ENCODE results near the gene PPP2R3B. TPM values are rescaled to one million over a fixed set of nuclear protein-coding genes. Genes with fewer than 3 reads are reported as not detected.
"Not testable (repeated sequence)": the region's sequence is repeated elsewhere in the genome, so short reads cannot be mapped to it uniquely, and the experiment has no call there.

Gene PPP2R3B
- total RNA-seq (10 to 100 TPM; 24.9 to 53.5 (median 32.5) TPM), polyA plus RNA-seq (10 to 100 TPM in 1 of 2 donors, 1 to 10 TPM in 1; 7.3 to 13.8 TPM), total RNA-seq (13.3 reads per million, percentile 42 among the genes with 10 or more reads in this experiment)

- POLR2A ChIA-PET: no interaction called here
- Histone ChIP-seq H3K9me3 (ENCODE audit: control insufficient read depth in 2 of 3, low read length in 3 of 3) (no peaks in the 10 kb centered on the region), H3K36me3 (ENCODE audit: control insufficient read depth in 2 of 3, insufficient read depth in 3 of 3, low read length in 3 of 3) (peaks cover 0 to 3% (median 0%) of the 10 kb centered on the region in 3 experiments), H3K4me1 (ENCODE audit: control insufficient read depth in 2 of 2, insufficient read depth in 2 of 2, low read length in 2 of 2) (peaks cover 4 to 5% of the 10 kb centered on the region in 2 donors), H3K4me3 (ENCODE audit: low read length) (peak within 1 kb of the TSS; percentile 99), H3K27ac (ENCODE audit: low read depth, low read length) (peak within 1 kb of the TSS; percentile 100), H3K27me3 (ENCODE audit: control insufficient read depth in 2 of 2, insufficient read depth in 2 of 2, low read length in 2 of 2) (no peaks in the 10 kb centered on the region)
- intact Hi-C loops (cut with micrococcal nuclease): loop anchor here (1.0 to 5.0 kb wide), 11 partner anchors 13 to 1275 kb away; partner anchors contain the start of genes GTPBP6 (in 2 of the 2) and ASMTL (in 1 of the 2)
- peaks cover 0 to 5% (median 0%) of the 10 kb centered on the region in 5 donors for H3K27me3 Mint-ChIP-seq
- peaks cover 0 to 7% (median 0%) of the 10 kb centered on the region in 11 donors for H3K9me3 Mint-ChIP-seq
- ATAC-seq (peak; percentile 93), DNase-seq (peak; percentile 98 to 100 (median 99))
- H3K27ac Mint-ChIP-seq: peak within 1 kb of the TSS; percentile 96 to 99 (median 99)
- H3K4me1 Mint-ChIP-seq: peaks cover 0 to 20% (median 9%) of the 10 kb centered on the region in 7 donors
- peak within 1 kb of the TSS; percentile 84 to 96 (median 93) for H3K4me3 Mint-ChIP-seq
- CTCF ChIA-PET: no interaction called here
- H3K36me3 Mint-ChIP-seq: peaks cover 0 to 8% (median 2%) of the 10 kb centered on the region in 5 donors
Measured at GRCh38 chrX:386768-387575, at the start of gene PPP2R3B. Gene PPP2R3B, minus strand, starts transcription at chrX:386907. Its CDS starts 216 bp downstream, at chrX:386691.

- H3K36me3 Mint-ChIP-seq: peaks cover 0 to 19% (median 9%) of the 10 kb centered on the region in 5 donors
- DNase-seq: no peak
- H3K9me3 ChIP-seq (ENCODE audit: control insufficient read depth in 2 of 3, low read length in 3 of 3): no peaks in the 10 kb centered on the region
- intact Hi-C loops (cut with micrococcal nuclease): loop anchor here in 1 of 2 donors (5.0 kb wide), 1 partner anchor 957 kb away; the partner anchor contains the start of gene SLC25A6
- H3K4me1 Mint-ChIP-seq: peaks cover 0 to 15% (median 4%) of the 10 kb centered on the region in 7 donors
- peaks cover 0 to 16% (median 7%) of the 10 kb centered on the region in 5 donors for H3K27me3 Mint-ChIP-seq
- ChIA-PET CTCF (no interaction called here), POLR2A (no interaction called here)
- H3K4me3 ChIP-seq (ENCODE audit: low read length): no peak overlapping the region
- no peak for ATAC-seq
- H3K4me1 ChIP-seq (ENCODE audit: control insufficient read depth in 2 of 2, insufficient read depth in 2 of 2, low read length in 2 of 2): no peaks in the 10 kb centered on the region
- no peak overlapping the region for H3K27ac ChIP-seq (ENCODE audit: low read depth, low read length)
- H3K27me3 ChIP-seq (ENCODE audit: control insufficient read depth in 2 of 2, insufficient read depth in 2 of 2, low read length in 2 of 2): no peaks in the 10 kb centered on the region
- no peaks in the 10 kb centered on the region for H3K36me3 ChIP-seq (ENCODE audit: control insufficient read depth in 2 of 3, insufficient read depth in 3 of 3, low read length in 3 of 3)
- no peak overlapping the region for H3K4me3 Mint-ChIP-seq
- H3K27ac Mint-ChIP-seq: peak overlapping the region in 1 of 9 donors; percentile 57
- H3K9me3 Mint-ChIP-seq: peaks cover 0 to 28% (median 0%) of the 10 kb centered on the region in 11 donors
Measured at GRCh38 chrX:435536-436122, 48.9 kb upstream of the PPP2R3B start.

GRCh38 chrX:434946-435345, 48.2 kb upstream of the PPP2R3B start:
- intact Hi-C loops (cut with micrococcal nuclease): loop anchor here in 1 of 2 donors (5.0 kb wide), 1 partner anchor 957 kb away; the partner anchor contains the start of gene SLC25A6
- no peak overlapping the region for H3K4me3 ChIP-seq (ENCODE audit: low read length)
- H3K36me3 ChIP-seq (ENCODE audit: control insufficient read depth in 2 of 3, insufficient read depth in 3 of 3, low read length in 3 of 3): no peaks in the 10 kb centered on the region
- Mint-ChIP-seq H3K27ac (no peak overlapping the region), H3K27me3 (peaks cover 0 to 22% (median 8%) of the 10 kb centered on the region in 5 donors), H3K4me1 (peaks cover 0 to 15% (median 4%) of the 10 kb centered on the region in 7 donors), H3K4me3 (no peak overlapping the region), H3K36me3 (peaks cover 0 to 19% (median 6%) of the 10 kb centered on the region in 5 donors), H3K9me3 (peaks cover 0 to 22% (median 0%) of the 10 kb centered on the region in 11 donors)
- POLR2A ChIA-PET: no interaction called here
- H3K9me3 ChIP-seq (ENCODE audit: control insufficient read depth in 2 of 3, low read length in 3 of 3): no peaks in the 10 kb centered on the region
- DNase-seq (no peak), ATAC-seq (no peak)
- CTCF ChIA-PET: no interaction called here
- H3K27ac ChIP-seq (ENCODE audit: low read depth, low read length): no peak overlapping the region
- no peaks in the 10 kb centered on the region for H3K27me3 ChIP-seq (ENCODE audit: control insufficient read depth in 2 of 2, insufficient read depth in 2 of 2, low read length in 2 of 2)
- no peaks in the 10 kb centered on the region for H3K4me1 ChIP-seq (ENCODE audit: control insufficient read depth in 2 of 2, insufficient read depth in 2 of 2, low read length in 2 of 2)

GRCh38 chrX:433771-434170, 47.1 kb upstream of the PPP2R3B start:
- intact Hi-C loops (cut with micrococcal nuclease): no loop called here
- H3K4me1 ChIP-seq (ENCODE audit: control insufficient read depth in 2 of 2, insufficient read depth in 2 of 2, low read length in 2 of 2): no peaks in the 10 kb centered on the region
- peaks cover 0 to 15% (median under 1%) of the 10 kb centered on the region in 11 donors for H3K9me3 Mint-ChIP-seq
- H3K27ac Mint-ChIP-seq: peak overlapping the region in 1 of 9 donors; percentile 36
- no peak for DNase-seq
- no peaks in the 10 kb centered on the region for H3K36me3 ChIP-seq (ENCODE audit: control insufficient read depth in 2 of 3, insufficient read depth in 3 of 3, low read length in 3 of 3)
- no peaks in the 10 kb centered on the region for H3K27me3 ChIP-seq (ENCODE audit: control insufficient read depth in 2 of 2, insufficient read depth in 2 of 2, low read length in 2 of 2)
- H3K4me3 Mint-ChIP-seq: no peak overlapping the region
- H3K4me3 ChIP-seq (ENCODE audit: low read length): no peak overlapping the region
- POLR2A ChIA-PET: no interaction called here
- no peak for ATAC-seq
- peaks cover 0 to 15% (median 0%) of the 10 kb centered on the region in 5 donors for H3K36me3 Mint-ChIP-seq
- CTCF ChIA-PET: no interaction called here
- peaks cover 0 to 15% (median 7%) of the 10 kb centered on the region in 7 donors for H3K4me1 Mint-ChIP-seq
- peaks cover 4 to 27% (median 12%) of the 10 kb centered on the region in 5 donors for H3K27me3 Mint-ChIP-seq
- no peaks in the 10 kb centered on the region for H3K9me3 ChIP-seq (ENCODE audit: control insufficient read depth in 2 of 3, low read length in 3 of 3)
- H3K27ac ChIP-seq (ENCODE audit: low read depth, low read length): no peak overlapping the region

GRCh38 chrX:432666-433065, 46.0 kb upstream of the PPP2R3B start:
- H3K4me3 ChIP-seq (ENCODE audit: low read length); POLR2A ChIA-PET; DNase-seq; H3K4me3 Mint-ChIP-seq; ATAC-seq; H3K4me1 ChIP-seq (ENCODE audit: control insufficient read depth in 2 of 2, insufficient read depth in 2 of 2, low read length in 2 of 2); H3K27me3 ChIP-seq (ENCODE audit: control insufficient read depth in 2 of 2, insufficient read depth in 2 of 2, low read length in 2 of 2); H3K27ac Mint-ChIP-seq; H3K36me3 ChIP-seq (ENCODE audit: control insufficient read depth in 2 of 3, insufficient read depth in 3 of 3, low read length in 3 of 3); H3K9me3 ChIP-seq (ENCODE audit: control insufficient read depth in 2 of 3, low read length in 3 of 3); intact Hi-C loops (cut with micrococcal nuclease); CTCF ChIA-PET; H3K27ac ChIP-seq (ENCODE audit: low read depth, low read length): not testable (repeated sequence)
- Mint-ChIP-seq H3K36me3 (peaks cover 0 to 15% (median 0%) of the 10 kb centered on the region in 5 donors), H3K4me1 (peaks cover 0 to 15% (median 13%) of the 10 kb centered on the region in 7 donors), H3K9me3 (peaks cover 0 to 15% (median 1%) of the 10 kb centered on the region in 11 donors), H3K27me3 (peaks cover 14 to 38% (median 15%) of the 10 kb centered on the region in 5 donors)

GRCh38 chrX:431492-432111, 44.9 kb upstream of the PPP2R3B start:
- ChIA-PET POLR2A (no interaction called here), CTCF (no interaction called here)

More at GRCh38 chrX:431492-432111, 44.9 kb upstream of the PPP2R3B start:
- Histone ChIP-seq H3K27me3 (ENCODE audit: control insufficient read depth in 2 of 2, insufficient read depth in 2 of 2, low read length in 2 of 2) (peaks cover 0 to 4% of the 10 kb centered on the region in 2 donors), H3K9me3 (ENCODE audit: control insufficient read depth in 2 of 3, low read length in 3 of 3) (no peaks in the 10 kb centered on the region), H3K4me3 (ENCODE audit: low read length) (no peak overlapping the region), H3K27ac (ENCODE audit: low read depth, low read length) (no peak overlapping the region), H3K36me3 (ENCODE audit: control insufficient read depth in 2 of 3, insufficient read depth in 3 of 3, low read length in 3 of 3) (no peaks in the 10 kb centered on the region), H3K4me1 (ENCODE audit: control insufficient read depth in 2 of 2, insufficient read depth in 2 of 2, low read length in 2 of 2) (no peaks in the 10 kb centered on the region)
- Mint-ChIP-seq H3K4me3 (no peak overlapping the region), H3K9me3 (peaks cover 0 to 10% (median 1%) of the 10 kb centered on the region in 11 donors), H3K4me1 (peaks cover 0 to 19% (median 6%) of the 10 kb centered on the region in 7 donors), H3K36me3 (peaks cover 0 to 9% (median 0%) of the 10 kb centered on the region in 5 donors), H3K27ac (no peak overlapping the region), H3K27me3 (peaks cover 14 to 42% (median 20%) of the 10 kb centered on the region in 5 donors)
- ATAC-seq: no peak
- DNase-seq: no peak
- intact Hi-C loops (cut with micrococcal nuclease): no loop called here

Data from naive thymus-derived CD4-positive, alpha-beta T cell (primary cell).